H9 (cell line): Measurements from ENCODE around the gene ZNF3. TPM values are rescaled to one million over a fixed set of nuclear protein-coding genes. Genes with fewer than 3 reads are reported as not detected.

ENCODE experiments used
- DNase-seq: peaks from one replicate; pipeline ENCODE4 v3.0.0-alpha.2; 2017
- H2AFZ ChIP-seq: one replicate; pipeline ENCODE4 v1.6.1; 2013; ENCODE audit warnings: mild to moderate bottlenecking, low read length, control low read depth, moderate library complexity
- H2AK5ac ChIP-seq: 2 replicates; pipeline ENCODE4 v1.6.1; 2013; ENCODE audit warnings: low read length, control low read depth, mixed read lengths; ENCODE audit not compliant: insufficient read length
- H2BK120ac ChIP-seq: one replicate; pipeline ENCODE4 v1.6.1; 2013; ENCODE audit warnings: low read depth, mild to moderate bottlenecking, low read length, control low read depth, inconsistent platforms; ENCODE audit not compliant: poor library complexity, severe bottlenecking
- H2BK12ac ChIP-seq: 2 replicates; pipeline ENCODE4 v1.6.1; 2013; ENCODE audit warnings: low read length, control low read depth, mixed read lengths, low read depth; ENCODE audit not compliant: insufficient read length
- H2BK15ac ChIP-seq: 2 replicates; pipeline ENCODE4 v1.6.1; 2013; ENCODE audit warnings: low read depth, low read length, control low read depth
- H2BK20ac ChIP-seq: one replicate; pipeline ENCODE4 v1.6.1; 2013; ENCODE audit warnings: low read depth, mild to moderate bottlenecking, low read length, control low read depth, inconsistent platforms; ENCODE audit not compliant: poor library complexity, severe bottlenecking
- H2BK5ac ChIP-seq: 2 replicates; pipeline ENCODE4 v1.6.1; 2013; ENCODE audit warnings: low read length, control low read depth, mixed read lengths; ENCODE audit not compliant: insufficient read length
- H3K14ac ChIP-seq: 2 replicates; pipeline ENCODE4 v1.6.1; 2013; ENCODE audit warnings: low read length, control low read depth; ENCODE audit not compliant: insufficient read depth
- H3K18ac ChIP-seq: 2 replicates; pipeline ENCODE4 v1.6.1; 2013; ENCODE audit warnings: low read depth, mild to moderate bottlenecking, mixed read lengths, low read length, control low read depth; ENCODE audit not compliant: insufficient read length
- H3K23ac ChIP-seq: 2 replicates; pipeline ENCODE4 v1.6.1; 2013; ENCODE audit warnings: low read length, control low read depth, mixed read lengths, low read depth; ENCODE audit not compliant: insufficient read length
- H3K23me2 ChIP-seq: 2 replicates; pipeline ENCODE4 v1.6.1; 2013; ENCODE audit warnings: low read depth, mild to moderate bottlenecking, mixed read lengths, low read length, control low read depth; ENCODE audit not compliant: insufficient read length, poor library complexity, severe bottlenecking
- H3K27ac ChIP-seq: 2 replicates; pipeline ENCODE4 v1.5.1; 2013; ENCODE audit warnings: low read length, control low read depth, mixed read lengths, low read depth; ENCODE audit not compliant: insufficient read length
- H3K27me3 ChIP-seq: 2 replicates; pipeline ENCODE4 v1.6.1; 2013; ENCODE audit warnings: low read length, control low read depth, inconsistent platforms; ENCODE audit not compliant: insufficient read depth
- H3K4ac ChIP-seq: 2 replicates; pipeline ENCODE4 v1.6.1; 2013; ENCODE audit warnings: low read depth, mild to moderate bottlenecking, control low read depth, inconsistent platforms, low read length, moderate library complexity
- H3K4me1 ChIP-seq: 2 replicates; pipeline ENCODE4 v1.6.1; 2013; ENCODE audit warnings: low read length, control low read depth, inconsistent platforms; ENCODE audit not compliant: insufficient read depth
- H3K4me2 ChIP-seq: 2 replicates; pipeline ENCODE4 v1.6.1; 2013; ENCODE audit warnings: low read length, control low read depth, mixed read lengths; ENCODE audit not compliant: insufficient read length, insufficient read depth
- H3K56ac ChIP-seq: 2 replicates; pipeline ENCODE4 v1.6.1; 2013; ENCODE audit warnings: low read depth, mild to moderate bottlenecking, mixed read lengths, low read length, control low read depth; ENCODE audit not compliant: insufficient read length
- H3K79me1 ChIP-seq: 2 replicates; pipeline ENCODE4 v1.6.1; 2013; ENCODE audit warnings: low read depth, mild to moderate bottlenecking, moderate library complexity, low read length, control low read depth, inconsistent platforms; ENCODE audit not compliant: insufficient read depth, poor library complexity, severe bottlenecking
- H3K79me2 ChIP-seq: 2 replicates; pipeline ENCODE4 v1.6.1; 2013; ENCODE audit warnings: low read length, control low read depth, inconsistent platforms; ENCODE audit not compliant: insufficient read depth
- H3K9ac ChIP-seq: 2 replicates; pipeline ENCODE4 v1.6.1; 2013; ENCODE audit warnings: low read length, control low read depth, mixed read lengths; ENCODE audit not compliant: insufficient read length; ENCODE audit errors: extremely low read depth
- H3K9me3 ChIP-seq: one replicate; pipeline ENCODE4 v1.6.1; 2013; ENCODE audit warnings: low read depth, low read length, inconsistent platforms; ENCODE audit not compliant: control insufficient read depth
- H3T11ph ChIP-seq: one replicate; pipeline ENCODE4 v1.6.1; 2013; ENCODE audit warnings: mild to moderate bottlenecking, low read length, control low read depth, inconsistent platforms
- H4K20me1 ChIP-seq: one replicate; pipeline ENCODE4 v1.6.1; 2013; ENCODE audit not compliant: control insufficient read depth, insufficient read length, insufficient read depth
- H4K5ac ChIP-seq: 2 replicates; pipeline ENCODE4 v1.6.1; 2013; ENCODE audit warnings: low read depth, mild to moderate bottlenecking, mixed read lengths, low read length, control low read depth; ENCODE audit not compliant: insufficient read length
- H4K8ac ChIP-seq: replicated peaks from 2 replicates; pipeline ENCODE4 v1.6.1; 2013; ENCODE audit warnings: low read length, control low read depth, mixed read lengths, low read depth; ENCODE audit not compliant: insufficient read length
- H4K91ac ChIP-seq: 2 replicates; pipeline ENCODE4 v1.6.1; 2013; ENCODE audit warnings: low read depth, mild to moderate bottlenecking, moderate library complexity, mixed read lengths, low read length, control low read depth; ENCODE audit not compliant: insufficient read length
- H3K27ac Mint-ChIP-seq, 3 experiments: 2 replicates in 2 of 3; 3 replicates in 1 of 3; pipeline ENCODE4 v1.8.0; 2020 to 2021; ENCODE audit warnings: mixed read lengths in 3 of 3, mild to moderate bottlenecking in 1 of 3, moderate library complexity in 1 of 3
- H3K27me3 Mint-ChIP-seq: 2 replicates; pipeline ENCODE4 v1.8.0; 2021; ENCODE audit warnings: low read depth, mild to moderate bottlenecking, moderate library complexity, mixed read lengths
- H3K36me3 Mint-ChIP-seq, 3 experiments: 2 replicates in 2 of 3; 3 replicates in 1 of 3; pipeline ENCODE4 v1.8.0; 2020 to 2021; ENCODE audit warnings: low read depth in 3 of 3, mixed read lengths in 3 of 3; ENCODE audit not compliant: insufficient read depth in 1 of 3
- H3K4me1 Mint-ChIP-seq, 2 experiments: 2 replicates each; pipeline ENCODE4 v1.8.0; 2020; ENCODE audit warnings: mixed read lengths in 2 of 2
- H3K4me3 Mint-ChIP-seq, 2 experiments: 2 replicates in 1 of 2; 3 replicates in 1 of 2; pipeline ENCODE4 v1.8.0; 2020 to 2021; ENCODE audit warnings: mild to moderate bottlenecking in 2 of 2, mixed read lengths in 2 of 2, moderate library complexity in 1 of 2
- H3K9me3 Mint-ChIP-seq, 2 experiments: 2 replicates in 1 of 2; 3 replicates in 1 of 2; pipeline ENCODE4 v1.8.0; 2020; ENCODE audit warnings: mild to moderate bottlenecking in 2 of 2, mixed read lengths in 2 of 2, moderate library complexity in 1 of 2
- CTCF ChIP-seq: fragments of 200-600 bp; sonication (generic); conservative IDR thresholded peaks from 3 replicates; pipeline ENCODE4 v1.8.0; 2021; ENCODE audit warnings: antibody characterized with exemption, mild to moderate bottlenecking
- WGBS: extraction: QIAGEN DNeasy Blood & Tissue Kit; methylation state at CpG from one replicate; pipeline ENCODE4 v1.1.7; 2013; ENCODE audit warnings: missing lambda C conversion rate, low lambda C conversion rate, mixed read lengths; ENCODE audit not compliant: insufficient read length; ENCODE audit errors: extremely low coverage; 5-methylcytosine and 5-hydroxymethylcytosine counted together
- total RNA-seq: library from RNA; stranded (reverse); gene quantifications from 2 replicates; pipeline ENCODE4 v1.2.1, GENCODE V29; 2021

Gene ZNF3
- total RNA-seq, 1 experiment from 2014 or later, result 60.4 TPM

GRCh38 chr7:100049441-100050291 lies 31.9 kb downstream of the ZNF3 start, which contains the start of gene ZSCAN21:
Gene ZSCAN21, plus strand, starts transcription at chr7:100049774. Its CDS starts 7,233 bp downstream, at chr7:100057007.
- Histone ChIP-seq H3K56ac (no peak within 1 kb of the TSS), H3T11ph (no peak within 1 kb of the TSS), H3K27ac (no peak within 1 kb of the TSS), H3K23me2 (peaks cover 2% of the 10 kb centered on the region), H2BK12ac (no peak within 1 kb of the TSS), H4K5ac (no peak within 1 kb of the TSS), H3K18ac (peak within 1 kb of the TSS; percentile 88), H4K8ac (no peak within 1 kb of the TSS), H3K4me1 (no peaks in the 10 kb centered on the region), H2BK5ac (no peak within 1 kb of the TSS), H2BK120ac (no peak within 1 kb of the TSS), H3K14ac (peak within 1 kb of the TSS; percentile 88), H3K9me3 (no peaks in the 10 kb centered on the region), H2AFZ (no peak within 1 kb of the TSS), H4K20me1 (no peaks in the 10 kb centered on the region), H2BK20ac (no peak within 1 kb of the TSS), H3K23ac (no peak within 1 kb of the TSS), H3K79me2 (no peaks in the 10 kb centered on the region; the same call in 1 of the 2 replicates), H3K27me3 (no peaks in the 10 kb centered on the region), H2AK5ac (no peak within 1 kb of the TSS), H3K4ac (no peak within 1 kb of the TSS), H2BK15ac (no peak within 1 kb of the TSS; the same call in 1 of the 2 replicates), H3K4me2 (peak within 1 kb of the TSS; percentile 87), H3K9ac (peak within 1 kb of the TSS; percentile 83), H4K91ac (no peak within 1 kb of the TSS), H3K79me1 (peaks cover 4% of the 10 kb centered on the region)
- TF ChIP-seq CTCF, result no peak; the same call in 2 of the 3 replicates
- H3K27me3 Mint-ChIP-seq, result no peaks in the 10 kb centered on the region; the same call in none of the 2 replicates
- peaks cover 8 to 19% (median 12%) of the 10 kb centered on the region in 3 experiments for H3K36me3 Mint-ChIP-seq
- peak within 1 kb of the TSS; percentile 90 to 96 for H3K4me3 Mint-ChIP-seq
- H3K4me1 Mint-ChIP-seq, result peaks cover 10 to 12% of the 10 kb centered on the region in 2 experiments
- H3K9me3 Mint-ChIP-seq, result peaks cover 0 to 3% of the 10 kb centered on the region in 2 experiments; a peak in 1 of 5 replicates
- peak within 1 kb of the TSS; percentile 98 to 99 (median 98); a peak in 6 of 7 replicates for H3K27ac Mint-ChIP-seq
- no CpG with 5 or more reads among the region's 47 CpGs for WGBS
- peak; percentile 87 for DNase-seq
